K562 (cell line): Measurements from ENCODE around the gene SLC25A33. TPM values are rescaled to one million over a fixed set of nuclear protein-coding genes. Genes with fewer than 3 reads are reported as not detected.

ENCODE experiments used
- ATAC-seq: fragments of 200-7000 bp; cut with Tn5 transposase; 3 replicates; pipeline ENCODE4 v1.9.1; 2020; ENCODE audit warnings: moderate library complexity
- BruUV-seq: library from RNA; stranded (reverse); fragments of 400-500 nt; replicated peaks from 2 replicates; lab custom pipeline; 2021; lab: Mats Ljungman, UMichigan
- CTCF ChIA-PET: fragments of 300-600 bp; formaldehyde crosslinking; extraction: SDS; loops from one replicate; lab custom pipeline; 2021; ENCODE audit warnings: low intra/inter-chr PET ratio; lab: Yijun Ruan, JAX
- POLR2A ChIA-PET: fragments of 300-600, 350-650 bp; sonication (Branson Sonifier 250); formaldehyde crosslinking; extraction: SDS; loops from one replicate; lab custom pipeline; 2021; ENCODE audit warnings: antibody characterized with exemption, inconsistent platforms; lab: Yijun Ruan, JAX
- DNase-seq, 4 experiments: peaks; one replicate each; pipeline versions ENCODE4 v3.0.0 to v3.0.0-alpha.2; 2011 to 2018; ENCODE audit warnings: low spot score in 3 of 4, mixed read lengths in 3 of 4; ENCODE audit errors: extremely low read depth in 1 of 4
- FAIRE-seq: peaks from 2 replicates; lab custom pipeline; 2011; peaks lifted over from hg19 to GRCh38; lab: Jason Lieb, UNC
- H2AFZ ChIP-seq: 2 replicates; pipeline ENCODE4 v1.6.0; 2011; ENCODE audit warnings: low read depth, low read length, control low read depth, inconsistent platforms
- H3K27ac ChIP-seq: fragments of 200-600 bp; 3 replicates; pipeline ENCODE4 v1.8.0; 2011; ENCODE audit warnings: low read depth, mild to moderate bottlenecking, control low read depth, inconsistent platforms, low read length, moderate library complexity, mixed read lengths; ENCODE audit errors: extremely low read depth
- H3K27me3 ChIP-seq, 2 experiments: fragments of 300-600 bp in 1 of 2; 2 replicates in 1 of 2; 3 replicates in 1 of 2; pipeline versions ENCODE4 v1.6.0 to v1.8.0; 2011; ENCODE audit warnings: inconsistent platforms in 2 of 2, low read length in 2 of 2, mild to moderate bottlenecking in 1 of 2, mixed read lengths in 1 of 2, moderate library complexity in 1 of 2; ENCODE audit not compliant: control insufficient read depth in 2 of 2, insufficient read depth in 2 of 2
- H3K36me3 ChIP-seq: fragments of 300-600 bp; 3 replicates; pipeline ENCODE4 v1.8.0; 2011; ENCODE audit warnings: mild to moderate bottlenecking, low read length, inconsistent platforms; ENCODE audit not compliant: control insufficient read depth, insufficient read depth
- H3K4me1 ChIP-seq, 2 experiments: fragments of 200-600 bp in 1 of 2; replicated peaks in 1 of 2; 2 replicates in 1 of 2; 3 replicates in 1 of 2; pipeline versions ENCODE4 v1.5.1 to v1.8.0; 2011; ENCODE audit warnings: inconsistent platforms in 2 of 2, low read length in 2 of 2, mild to moderate bottlenecking in 1 of 2, mixed read lengths in 1 of 2, moderate library complexity in 1 of 2; ENCODE audit not compliant: control insufficient read depth in 2 of 2, insufficient read depth in 2 of 2
- H3K4me2 ChIP-seq: 2 replicates; pipeline ENCODE4 v1.6.1; 2011; ENCODE audit warnings: low read length, control low read depth, inconsistent platforms, mixed read lengths; ENCODE audit not compliant: insufficient read depth
- H3K4me3 ChIP-seq: fragments of 200-600 bp; sonication (generic), shearing (Covaris generic); 2 replicates; pipeline ENCODE4 v1.5.1; 2016; ENCODE audit warnings: control low read depth, inconsistent platforms
- H3K79me2 ChIP-seq: fragments of 200-600 bp; 3 replicates; pipeline ENCODE4 v1.8.0; 2011; ENCODE audit warnings: low read length, inconsistent platforms; ENCODE audit not compliant: control insufficient read depth, insufficient read depth
- H3K9ac ChIP-seq, 2 experiments: 2 replicates each; pipeline versions ENCODE4 v1.6.0 to v1.6.1; 2011; ENCODE audit warnings: low read depth in 2 of 2, low read length in 2 of 2, control low read depth in 1 of 2, inconsistent platforms in 1 of 2, mild to moderate bottlenecking in 1 of 2, mixed read lengths in 1 of 2; ENCODE audit not compliant: insufficient read depth in 1 of 2
- H3K9me1 ChIP-seq: one replicate; pipeline ENCODE4 v1.6.0; 2011; ENCODE audit warnings: inconsistent platforms, mild to moderate bottlenecking, low read length, moderate library complexity; ENCODE audit not compliant: control insufficient read depth, insufficient read depth
- H3K9me3 ChIP-seq: replicated peaks from 2 replicates; pipeline ENCODE4 v1.5.1; 2011; ENCODE audit warnings: low read depth, low read length, inconsistent platforms; ENCODE audit not compliant: control insufficient read depth, insufficient read depth
- H4K20me1 ChIP-seq: replicated peaks from 2 replicates; pipeline ENCODE4 v1.6.1; 2011; ENCODE audit warnings: low read length, inconsistent platforms, mixed read lengths; ENCODE audit not compliant: control insufficient read depth, insufficient read depth
- BCOR ChIP-seq: fragments of 450-650 bp; IDR thresholded peaks from 2 replicates; pipeline ENCODE4 v1.6.1; 2016
- ELK3 ChIP-seq: fragments of 450-650 bp; formaldehyde crosslinking; IDR thresholded peaks from 2 replicates; pipeline ENCODE4 v1.4.0; 2020; ENCODE audit warnings: mild to moderate bottlenecking
- GMEB1 ChIP-seq: fragments of 250-450 bp; sonication (Bioruptor Pico); IDR thresholded peaks from 2 replicates; pipeline ENCODE4 v1.4.0; 2020; ENCODE audit warnings: mild to moderate bottlenecking
- GTF2A2 ChIP-seq: IDR thresholded peaks from 2 replicates; pipeline ENCODE4 v1.6.1; 2016; ENCODE audit warnings: mild to moderate bottlenecking, missing genetic modification characterization, missing compliant biosample characterization
- NONO ChIP-seq, 2 experiments: fragments of 200-400 bp in 1 of 2; fragments of 450-650 bp in 1 of 2; formaldehyde crosslinking in 1 of 2; IDR thresholded peaks; 2 replicates each; pipeline ENCODE4 v1.6.1; 2017; ENCODE audit warnings: low read depth in 2 of 2, mild to moderate bottlenecking in 2 of 2, moderate library complexity in 2 of 2, low read length in 1 of 2
- PRPF4 ChIP-seq: fragments of 200-400 bp; formaldehyde crosslinking; IDR thresholded peaks from one replicate; pipeline ENCODE4 v1.6.1; 2017; ENCODE audit warnings: low read length, low read depth, mild to moderate bottlenecking; ENCODE audit not compliant: insufficient read depth, poor library complexity, severe bottlenecking
- SMARCC2 ChIP-seq: fragments of 450-650 bp; IDR thresholded peaks from 2 replicates; pipeline ENCODE4 v1.6.1; 2017; ENCODE audit warnings: antibody characterized with exemption, moderate library complexity, mild to moderate bottlenecking, low read depth
- WGBS: fragments of 100-300 bp; shearing (Covaris generic); methylation state at CpG from one replicate; pipeline ENCODE4 v1.1.6; 2016; ENCODE audit warnings: low coverage, mixed read lengths; ENCODE audit not compliant: insufficient coverage; ENCODE audit errors: missing lambda C conversion rate; 5-methylcytosine and 5-hydroxymethylcytosine counted together
- in situ Hi-C: fragments of 300-500 bp; cut with MboI; formaldehyde crosslinking; loops from 4 replicates; pipeline ENCODE4 v1.15.0; 2018; ENCODE audit warnings: inconsistent platforms, mixed read lengths
- intact Hi-C: fragments of 100-400 bp; cut with micrococcal nuclease; formaldehyde crosslinking; loops from 2 replicates; pipeline ENCODE4 v1.14.2; 2022
- polyA plus RNA-seq, 8 experiments: library from polyadenylated mRNA; depleted of rRNA in 4 of 8; stranded (reverse) in 5 of 8; unstranded in 3 of 8; fragments of >200 nt; fragmentation: Nextera tagmentation in 2 of 8; fragmentation: Illumina TruSeq in 1 of 8; extraction: Ambion mirVana in 2 of 8; extraction: Trizol in 1 of 8; gene quantifications; 2 replicates each; pipeline versions ENCODE4 v1.2.1 to v1.2.3, GENCODE V29; 2011 to 2014; ENCODE audit warnings: inconsistent platforms in 1 of 8, missing spikeins in 1 of 8
- total RNA-seq, 7 experiments: library from RNA; depleted of rRNA in 6 of 7; stranded (reverse); fragments of >200 nt in 6 of 7; fragmentation: Illumina TruSeq in 2 of 7; extraction: Trizol in 2 of 7; gene quantifications; 2 replicates each; pipeline versions ENCODE4 v1.2.1 to v1.2.3, GENCODE V29; 2011 to 2021; ENCODE audit warnings: low replicate concordance in 1 of 7

The SLC25A33 gene
- total and polyA plus RNA-seq, 9 of the 15 experiments (the other 6 are each of a cell fraction or from before 2014, with no cell fraction given), result 3.2 to 23.5 (median 17.5) TPM

- no TSS peak for BruUV-seq
- in situ Hi-C loops (no loop called here), intact Hi-C loops (no loop called here)
- H3K27ac ChIP-seq, result no peak overlapping the region
- no peaks in the 10 kb centered on the region for H3K27me3 ChIP-seq
- DNase-seq (no peak), FAIRE-seq (no peak), ATAC-seq (no peak)
- H4K20me1 ChIP-seq, result peaks cover 56% of the 10 kb centered on the region
- ChIA-PET POLR2A (interaction anchor here (0.6 to 1.2 kb wide), 4 partner anchors 122 to 396 kb away, joined by 3 read pairs; no protein-coding TSS in a partner anchor), CTCF (no interaction called here)
- H3K9ac ChIP-seq, result peak overlapping the region in 1 of 2 experiments; percentile 71; a peak in 1 of 4 replicates
- no peak overlapping the region for H2AFZ ChIP-seq
- TF ChIP-seq BCOR (0 out of 2 replicates have a peak, but pooled peaks have one; percentile 14), SMARCC2 (no peak)
- WGBS, result 85% methylated on average over 19 of the region's 20 CpGs
- H3K4me1 ChIP-seq, result peaks cover 30 to 77% of the 10 kb centered on the region in 2 experiments
- peaks cover 62% of the 10 kb centered on the region for H3K79me2 ChIP-seq
- H3K4me2 ChIP-seq, result no peak overlapping the region
- no peaks in the 10 kb centered on the region for H3K9me3 ChIP-seq
- H3K9me1 ChIP-seq, result peaks cover 27% of the 10 kb centered on the region
- no peak overlapping the region for H3K4me3 ChIP-seq
- peaks cover 65% of the 10 kb centered on the region; the same call in 2 of the 3 replicates for H3K36me3 ChIP-seq
These were observed 55.3 kb downstream of the SLC25A33 start for GRCh38 chr1:9594471-9595155.

- WGBS, result 85% methylated on average over 17 of the region's 17 CpGs
These were observed 56.1 kb downstream of the SLC25A33 start for GRCh38 chr1:9595156-9595967.

More at GRCh38 chr1:9595156-9595967, 56.1 kb downstream of the SLC25A33 start:
- H4K20me1 ChIP-seq, result peaks cover 49% of the 10 kb centered on the region
- peaks cover 70% of the 10 kb centered on the region; the same call in 2 of the 3 replicates for H3K36me3 ChIP-seq
- peak overlapping the region in 1 of 2 experiments; percentile 71; a peak in 1 of 4 replicates for H3K9ac ChIP-seq
- H3K79me2 ChIP-seq, result peaks cover 55% of the 10 kb centered on the region
- no peak overlapping the region for H3K4me3 ChIP-seq
- H3K4me1 ChIP-seq, result peaks cover 22 to 69% of the 10 kb centered on the region in 2 experiments
- no peak overlapping the region for H3K27ac ChIP-seq
- no TSS peak for BruUV-seq
- CTCF ChIA-PET, result no interaction called here
- FAIRE-seq, result no peak
- no peak for TF ChIP-seq PRPF4
- no peak for TF ChIP-seq ELK3
- no peak for TF ChIP-seq GMEB1 (CRISPR knock-in tag)
- no peak for TF ChIP-seq NONO (IDR thresholded peaks at IDR 0.05; ENCODE audit: low read depth in 2 of 2, low read length in 1 of 2)
- no peak for TF ChIP-seq GTF2A2 (tag)
- TF ChIP-seq, all 486 proteins: peak for 0
- Histone ChIP-seq H2AFZ (no peak overlapping the region), H3K4me2 (no peak overlapping the region), H3K9me3 (no peaks in the 10 kb centered on the region), H3K9me1 (peaks cover 19% of the 10 kb centered on the region), H3K27me3 (no peaks in the 10 kb centered on the region)
- POLR2A ChIA-PET, result interaction anchor here (0.5 to 1.2 kb wide), 5 partner anchors 20 to 396 kb away, joined by 3 read pairs; no protein-coding TSS in a partner anchor
- DNase-seq (no peak), ATAC-seq (no peak)
- in situ Hi-C loops, result no loop called here
- intact Hi-C loops, result no loop called here
